ENCODE data around the gene AGPAT3.

AGPAT3 gene

DNA sequence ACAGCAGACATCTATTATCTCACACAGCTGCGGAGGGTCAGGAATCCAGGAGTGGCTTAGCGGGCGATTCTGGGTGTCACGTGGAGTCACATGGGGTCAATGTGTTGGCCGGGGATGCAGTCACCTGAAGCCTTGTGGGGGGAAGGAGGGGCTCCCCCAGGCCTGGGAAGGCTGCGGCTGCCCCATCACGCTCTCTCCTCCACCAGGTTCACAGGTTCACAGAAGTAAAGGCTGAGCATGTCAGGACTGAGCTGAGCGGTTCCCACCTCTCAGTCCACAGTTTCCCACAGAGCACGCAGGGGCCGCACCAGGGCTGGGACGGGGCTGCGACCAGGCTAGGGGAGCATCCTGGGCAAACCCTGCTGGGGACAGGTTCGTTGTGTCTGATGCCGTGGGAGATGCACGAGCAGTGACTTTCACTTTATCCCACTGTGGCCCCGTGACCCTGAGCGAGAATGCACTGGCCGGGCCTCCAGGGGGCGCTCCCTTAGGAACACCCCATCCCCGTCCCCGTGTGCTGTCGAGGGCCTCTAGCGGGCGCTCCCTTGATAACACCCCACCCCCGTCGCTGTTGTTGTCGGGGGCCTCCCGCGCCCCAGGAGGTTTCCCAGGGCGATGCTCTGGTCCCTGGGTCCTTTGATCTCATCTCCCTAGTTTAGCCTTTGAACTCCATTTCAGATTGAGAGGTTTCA is 73.9 kb downstream of the AGPAT3 start (continued):
- TF ChIP-seq, protein P1, sequence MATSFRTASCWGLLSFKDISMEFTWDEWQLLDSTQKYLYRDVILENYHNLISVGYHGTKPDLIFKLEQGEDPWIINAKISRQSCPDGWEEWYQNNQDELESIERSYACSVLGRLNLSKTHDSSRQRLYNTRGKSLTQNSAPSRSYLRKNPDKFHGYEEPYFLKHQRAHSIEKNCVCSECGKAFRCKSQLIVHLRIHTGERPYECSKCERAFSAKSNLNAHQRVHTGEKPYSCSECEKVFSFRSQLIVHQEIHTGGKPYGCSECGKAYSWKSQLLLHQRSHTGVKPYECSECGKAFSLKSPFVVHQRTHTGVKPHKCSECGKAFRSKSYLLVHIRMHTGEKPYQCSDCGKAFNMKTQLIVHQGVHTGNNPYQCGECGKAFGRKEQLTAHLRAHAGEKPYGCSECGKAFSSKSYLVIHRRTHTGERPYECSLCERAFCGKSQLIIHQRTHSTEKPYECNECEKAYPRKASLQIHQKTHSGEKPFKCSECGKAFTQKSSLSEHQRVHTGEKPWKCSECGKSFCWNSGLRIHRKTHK (tag by site-specific recombination; IDR thresholded peaks at IDR 0.05), result no peak
- TF ChIP-seq, protein P2, sequence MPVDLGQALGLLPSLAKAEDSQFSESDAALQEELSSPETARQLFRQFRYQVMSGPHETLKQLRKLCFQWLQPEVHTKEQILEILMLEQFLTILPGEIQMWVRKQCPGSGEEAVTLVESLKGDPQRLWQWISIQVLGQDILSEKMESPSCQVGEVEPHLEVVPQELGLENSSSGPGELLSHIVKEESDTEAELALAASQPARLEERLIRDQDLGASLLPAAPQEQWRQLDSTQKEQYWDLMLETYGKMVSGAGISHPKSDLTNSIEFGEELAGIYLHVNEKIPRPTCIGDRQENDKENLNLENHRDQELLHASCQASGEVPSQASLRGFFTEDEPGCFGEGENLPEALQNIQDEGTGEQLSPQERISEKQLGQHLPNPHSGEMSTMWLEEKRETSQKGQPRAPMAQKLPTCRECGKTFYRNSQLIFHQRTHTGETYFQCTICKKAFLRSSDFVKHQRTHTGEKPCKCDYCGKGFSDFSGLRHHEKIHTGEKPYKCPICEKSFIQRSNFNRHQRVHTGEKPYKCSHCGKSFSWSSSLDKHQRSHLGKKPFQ (tag by site-specific recombination; IDR thresholded peaks at IDR 0.05), result peak; percentile 59
- TF ChIP-seq YY2 (tag by site-specific recombination; IDR thresholded peaks at IDR 0.05) (no peak), ZBTB1 (tag by site-specific recombination; IDR thresholded peaks at IDR 0.05) (no peak), REPIN1 (tag by site-specific recombination; IDR thresholded peaks at IDR 0.05; ENCODE audit: low read depth) (0 out of 2 replicates have a peak, but pooled peaks have one; percentile 42), PRDM1 (tag by site-specific recombination; IDR thresholded peaks at IDR 0.05) (peak; percentile 52), BCL11B (tag by site-specific recombination; IDR thresholded peaks at IDR 0.05; ENCODE audit: low read depth) (peak; percentile 51; the same call in 1 of the 2 replicates), ZBTB20 (tag by site-specific recombination; IDR thresholded peaks at IDR 0.05) (no peak), ZNF140 (tag by site-specific recombination; IDR thresholded peaks at IDR 0.05) (no peak), ZNF335 (tag by site-specific recombination; conservative IDR thresholded peaks at IDR 0.05) (no peak), ZNF530 (tag by site-specific recombination; IDR thresholded peaks at IDR 0.05; ENCODE audit: low read depth) (no peak), ZNF24 (tag by site-specific recombination; IDR thresholded peaks at IDR 0.05) (peak; percentile 46; the same call in 1 of the 2 replicates), GLIS2 (tag by site-specific recombination; IDR thresholded peaks at IDR 0.05) (peak; percentile 56; the same call in 1 of the 2 replicates), SP2 (tag by site-specific recombination; IDR thresholded peaks at IDR 0.05) (no peak), ZNF324 (tag by site-specific recombination; IDR thresholded peaks at IDR 0.05) (0 out of 2 replicates have a peak, but pooled peaks have one; percentile 37), ZBTB48 (tag by site-specific recombination; IDR thresholded peaks at IDR 0.05) (peak; percentile 73), EGR2 (tag by site-specific recombination; IDR thresholded peaks at IDR 0.05; ENCODE audit: low read depth) (peak; percentile 54), BCL11A (tag by site-specific recombination; IDR thresholded peaks at IDR 0.05; ENCODE audit: low read depth) (peak; percentile 61; the same call in 1 of the 2 replicates), ZNF600 (tag by site-specific recombination; IDR thresholded peaks at IDR 0.05) (peak; percentile 72; the same call in 1 of the 2 replicates), ZNF132 (tag by site-specific recombination; IDR thresholded peaks at IDR 0.05; ENCODE audit: borderline replicate concordance) (no peak)
- TF ChIP-seq, protein P3, sequence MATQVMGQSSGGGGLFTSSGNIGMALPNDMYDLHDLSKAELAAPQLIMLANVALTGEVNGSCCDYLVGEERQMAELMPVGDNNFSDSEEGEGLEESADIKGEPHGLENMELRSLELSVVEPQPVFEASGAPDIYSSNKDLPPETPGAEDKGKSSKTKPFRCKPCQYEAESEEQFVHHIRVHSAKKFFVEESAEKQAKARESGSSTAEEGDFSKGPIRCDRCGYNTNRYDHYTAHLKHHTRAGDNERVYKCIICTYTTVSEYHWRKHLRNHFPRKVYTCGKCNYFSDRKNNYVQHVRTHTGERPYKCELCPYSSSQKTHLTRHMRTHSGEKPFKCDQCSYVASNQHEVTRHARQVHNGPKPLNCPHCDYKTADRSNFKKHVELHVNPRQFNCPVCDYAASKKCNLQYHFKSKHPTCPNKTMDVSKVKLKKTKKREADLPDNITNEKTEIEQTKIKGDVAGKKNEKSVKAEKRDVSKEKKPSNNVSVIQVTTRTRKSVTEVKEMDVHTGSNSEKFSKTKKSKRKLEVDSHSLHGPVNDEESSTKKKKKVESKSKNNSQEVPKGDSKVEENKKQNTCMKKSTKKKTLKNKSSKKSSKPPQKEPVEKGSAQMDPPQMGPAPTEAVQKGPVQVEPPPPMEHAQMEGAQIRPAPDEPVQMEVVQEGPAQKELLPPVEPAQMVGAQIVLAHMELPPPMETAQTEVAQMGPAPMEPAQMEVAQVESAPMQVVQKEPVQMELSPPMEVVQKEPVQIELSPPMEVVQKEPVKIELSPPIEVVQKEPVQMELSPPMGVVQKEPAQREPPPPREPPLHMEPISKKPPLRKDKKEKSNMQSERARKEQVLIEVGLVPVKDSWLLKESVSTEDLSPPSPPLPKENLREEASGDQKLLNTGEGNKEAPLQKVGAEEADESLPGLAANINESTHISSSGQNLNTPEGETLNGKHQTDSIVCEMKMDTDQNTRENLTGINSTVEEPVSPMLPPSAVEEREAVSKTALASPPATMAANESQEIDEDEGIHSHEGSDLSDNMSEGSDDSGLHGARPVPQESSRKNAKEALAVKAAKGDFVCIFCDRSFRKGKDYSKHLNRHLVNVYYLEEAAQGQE (tag by site-specific recombination; IDR thresholded peaks at IDR 0.05), result no peak
- TF ChIP-seq, protein P4, sequence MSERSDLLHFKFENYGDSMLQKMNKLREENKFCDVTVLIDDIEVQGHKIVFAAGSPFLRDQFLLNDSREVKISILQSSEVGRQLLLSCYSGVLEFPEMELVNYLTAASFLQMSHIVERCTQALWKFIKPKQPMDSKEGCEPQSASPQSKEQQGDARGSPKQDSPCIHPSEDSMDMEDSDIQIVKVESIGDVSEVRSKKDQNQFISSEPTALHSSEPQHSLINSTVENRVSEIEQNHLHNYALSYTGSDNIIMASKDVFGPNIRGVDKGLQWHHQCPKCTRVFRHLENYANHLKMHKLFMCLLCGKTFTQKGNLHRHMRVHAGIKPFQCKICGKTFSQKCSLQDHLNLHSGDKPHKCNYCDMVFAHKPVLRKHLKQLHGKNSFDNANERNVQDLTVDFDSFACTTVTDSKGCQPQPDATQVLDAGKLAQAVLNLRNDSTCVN (tag by site-specific recombination; optimal IDR thresholded peaks at IDR 0.05), result peak; percentile 48
- TF ChIP-seq, protein P5, sequence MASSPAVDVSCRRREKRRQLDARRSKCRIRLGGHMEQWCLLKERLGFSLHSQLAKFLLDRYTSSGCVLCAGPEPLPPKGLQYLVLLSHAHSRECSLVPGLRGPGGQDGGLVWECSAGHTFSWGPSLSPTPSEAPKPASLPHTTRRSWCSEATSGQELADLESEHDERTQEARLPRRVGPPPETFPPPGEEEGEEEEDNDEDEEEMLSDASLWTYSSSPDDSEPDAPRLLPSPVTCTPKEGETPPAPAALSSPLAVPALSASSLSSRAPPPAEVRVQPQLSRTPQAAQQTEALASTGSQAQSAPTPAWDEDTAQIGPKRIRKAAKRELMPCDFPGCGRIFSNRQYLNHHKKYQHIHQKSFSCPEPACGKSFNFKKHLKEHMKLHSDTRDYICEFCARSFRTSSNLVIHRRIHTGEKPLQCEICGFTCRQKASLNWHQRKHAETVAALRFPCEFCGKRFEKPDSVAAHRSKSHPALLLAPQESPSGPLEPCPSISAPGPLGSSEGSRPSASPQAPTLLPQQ (tag by site-specific recombination; IDR thresholded peaks at IDR 0.05), result peak; percentile 42; the same call in 1 of the 2 replicates
- TF ChIP-seq, protein P6, sequence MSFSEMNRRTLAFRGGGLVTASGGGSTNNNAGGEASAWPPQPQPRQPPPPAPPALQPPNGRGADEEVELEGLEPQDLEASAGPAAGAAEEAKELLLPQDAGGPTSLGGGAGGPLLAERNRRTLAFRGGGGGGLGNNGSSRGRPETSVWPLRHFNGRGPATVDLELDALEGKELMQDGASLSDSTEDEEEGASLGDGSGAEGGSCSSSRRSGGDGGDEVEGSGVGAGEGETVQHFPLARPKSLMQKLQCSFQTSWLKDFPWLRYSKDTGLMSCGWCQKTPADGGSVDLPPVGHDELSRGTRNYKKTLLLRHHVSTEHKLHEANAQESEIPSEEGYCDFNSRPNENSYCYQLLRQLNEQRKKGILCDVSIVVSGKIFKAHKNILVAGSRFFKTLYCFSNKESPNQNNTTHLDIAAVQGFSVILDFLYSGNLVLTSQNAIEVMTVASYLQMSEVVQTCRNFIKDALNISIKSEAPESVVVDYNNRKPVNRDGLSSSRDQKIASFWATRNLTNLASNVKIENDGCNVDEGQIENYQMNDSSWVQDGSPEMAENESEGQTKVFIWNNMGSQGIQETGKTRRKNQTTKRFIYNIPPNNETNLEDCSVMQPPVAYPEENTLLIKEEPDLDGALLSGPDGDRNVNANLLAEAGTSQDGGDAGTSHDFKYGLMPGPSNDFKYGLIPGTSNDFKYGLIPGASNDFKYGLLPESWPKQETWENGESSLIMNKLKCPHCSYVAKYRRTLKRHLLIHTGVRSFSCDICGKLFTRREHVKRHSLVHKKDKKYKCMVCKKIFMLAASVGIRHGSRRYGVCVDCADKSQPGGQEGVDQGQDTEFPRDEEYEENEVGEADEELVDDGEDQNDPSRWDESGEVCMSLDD (tag by site-specific recombination; IDR thresholded peaks at IDR 0.05), result peak; percentile 74; the same call in 1 of the 2 replicates
- TF ChIP-seq, protein P7, sequence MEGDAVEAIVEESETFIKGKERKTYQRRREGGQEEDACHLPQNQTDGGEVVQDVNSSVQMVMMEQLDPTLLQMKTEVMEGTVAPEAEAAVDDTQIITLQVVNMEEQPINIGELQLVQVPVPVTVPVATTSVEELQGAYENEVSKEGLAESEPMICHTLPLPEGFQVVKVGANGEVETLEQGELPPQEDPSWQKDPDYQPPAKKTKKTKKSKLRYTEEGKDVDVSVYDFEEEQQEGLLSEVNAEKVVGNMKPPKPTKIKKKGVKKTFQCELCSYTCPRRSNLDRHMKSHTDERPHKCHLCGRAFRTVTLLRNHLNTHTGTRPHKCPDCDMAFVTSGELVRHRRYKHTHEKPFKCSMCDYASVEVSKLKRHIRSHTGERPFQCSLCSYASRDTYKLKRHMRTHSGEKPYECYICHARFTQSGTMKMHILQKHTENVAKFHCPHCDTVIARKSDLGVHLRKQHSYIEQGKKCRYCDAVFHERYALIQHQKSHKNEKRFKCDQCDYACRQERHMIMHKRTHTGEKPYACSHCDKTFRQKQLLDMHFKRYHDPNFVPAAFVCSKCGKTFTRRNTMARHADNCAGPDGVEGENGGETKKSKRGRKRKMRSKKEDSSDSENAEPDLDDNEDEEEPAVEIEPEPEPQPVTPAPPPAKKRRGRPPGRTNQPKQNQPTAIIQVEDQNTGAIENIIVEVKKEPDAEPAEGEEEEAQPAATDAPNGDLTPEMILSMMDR (tag by site-specific recombination; IDR thresholded peaks at IDR 0.05), result peak; percentile 99
